ENCODE data around the gene PSMC6.

Gene PSMC6

GRCh38 chr14:52706724-52707706 is at the start of gene PSMC6:
PSMC6 (plus strand) TSS chr14:52707200; CDS start chr14:52707220, 20 bp downstream.
- DNase-seq (ENCODE audit: low read depth, low spot score), result peak; percentile 39
- Histone ChIP-seq H3K4me3 (peak within 1 kb of the TSS; percentile 100), H3K9me3 (ENCODE audit: low read depth, low read length) (no peaks in the 10 kb centered on the region), H3K9ac (ENCODE audit: insufficient read length) (peak within 1 kb of the TSS; percentile 99), H3K36me3 (ENCODE audit: insufficient read depth, low read length) (peaks cover 40% of the 10 kb centered on the region), H3K27ac (peak within 1 kb of the TSS; percentile 85)
- TF ChIP-seq POLR2AphosphoS5 (IDR thresholded peaks at IDR 0.05; ENCODE audit: borderline replicate concordance, low read depth, low read length) (peak; percentile 97), EZH2 (IDR thresholded peaks at IDR 0.05) (no peak)

GRCh38 chr14:52660325-52660724 is 46.7 kb upstream of the PSMC6 start:
- TF ChIP-seq EZH2 (IDR thresholded peaks at IDR 0.05) (no peak), FOXP2 (optimal IDR thresholded peaks at IDR 0.05; ENCODE audit: control extremely low read depth, extremely low read length, insufficient read depth) (no peak), POLR2AphosphoS5 (IDR thresholded peaks at IDR 0.05; ENCODE audit: borderline replicate concordance, low read depth, low read length) (no peak)
- no peak overlapping the region for H3K27ac ChIP-seq
- H3K36me3 ChIP-seq (ENCODE audit: insufficient read depth, low read length), result peaks cover 14% of the 10 kb centered on the region
- no peak for DNase-seq (ENCODE audit: low read depth, low spot score)
- H3K4me3 ChIP-seq, result no peak overlapping the region
- H3K9ac ChIP-seq (ENCODE audit: insufficient read length), result no peak overlapping the region
- no peaks in the 10 kb centered on the region for H3K9me3 ChIP-seq (ENCODE audit: low read depth, low read length)

GRCh38 chr14:52660832-52661231 is 46.2 kb upstream of the PSMC6 start:
- H3K36me3 ChIP-seq (ENCODE audit: insufficient read depth, low read length), result peaks cover 17% of the 10 kb centered on the region
- no peak overlapping the region for H3K9ac ChIP-seq (ENCODE audit: insufficient read length)
- no peaks in the 10 kb centered on the region for H3K9me3 ChIP-seq (ENCODE audit: low read depth, low read length)
- TF ChIP-seq FOXP2 (optimal IDR thresholded peaks at IDR 0.05; ENCODE audit: control extremely low read depth, extremely low read length, insufficient read depth), result no peak
- TF ChIP-seq POLR2AphosphoS5 (IDR thresholded peaks at IDR 0.05; ENCODE audit: borderline replicate concordance, low read depth, low read length), result no peak
- no peak for TF ChIP-seq EZH2 (IDR thresholded peaks at IDR 0.05)
- H3K27ac ChIP-seq, result no peak overlapping the region
- no peak for DNase-seq (ENCODE audit: low read depth, low spot score)
- no peak overlapping the region for H3K4me3 ChIP-seq

GRCh38 chr14:52661314-52661713 is 45.7 kb upstream of the PSMC6 start:
- no peak for DNase-seq (ENCODE audit: low read depth, low spot score)
- Histone ChIP-seq H3K9ac (ENCODE audit: insufficient read length) (no peak overlapping the region), H3K27ac (no peak overlapping the region), H3K4me3 (no peak overlapping the region), H3K9me3 (ENCODE audit: low read depth, low read length) (no peaks in the 10 kb centered on the region), H3K36me3 (ENCODE audit: insufficient read depth, low read length) (peaks cover 20% of the 10 kb centered on the region)
- no peak for TF ChIP-seq FOXP2 (optimal IDR thresholded peaks at IDR 0.05; ENCODE audit: control extremely low read depth, extremely low read length, insufficient read depth)
- no peak for TF ChIP-seq POLR2AphosphoS5 (IDR thresholded peaks at IDR 0.05; ENCODE audit: borderline replicate concordance, low read depth, low read length)
- no peak for TF ChIP-seq EZH2 (IDR thresholded peaks at IDR 0.05)

- Histone ChIP-seq H3K4me3 (no peak overlapping the region), H3K9ac (ENCODE audit: insufficient read length) (no peak overlapping the region), H3K9me3 (ENCODE audit: low read depth, low read length) (no peaks in the 10 kb centered on the region), H3K27ac (no peak overlapping the region), H3K36me3 (ENCODE audit: insufficient read depth, low read length) (peaks cover 6% of the 10 kb centered on the region; the same call in 1 of the 2 replicates)
- no peak for DNase-seq (ENCODE audit: low read depth, low spot score)
- TF ChIP-seq EZH2 (IDR thresholded peaks at IDR 0.05), result no peak
- TF ChIP-seq POLR2AphosphoS5 (IDR thresholded peaks at IDR 0.05; ENCODE audit: borderline replicate concordance, low read depth, low read length), result no peak
- TF ChIP-seq FOXP2 (optimal IDR thresholded peaks at IDR 0.05; ENCODE audit: control extremely low read depth, extremely low read length, insufficient read depth), result no peak
Observed at GRCh38 chr14:52663850-52664249, 43.1 kb upstream of the PSMC6 start.

- no peak overlapping the region for H3K9ac ChIP-seq (ENCODE audit: insufficient read length)
- no peaks in the 10 kb centered on the region for H3K9me3 ChIP-seq (ENCODE audit: low read depth, low read length)
- no peak for DNase-seq (ENCODE audit: low read depth, low spot score)
- no peak for TF ChIP-seq POLR2AphosphoS5 (IDR thresholded peaks at IDR 0.05; ENCODE audit: borderline replicate concordance, low read depth, low read length)
- TF ChIP-seq FOXP2 (optimal IDR thresholded peaks at IDR 0.05; ENCODE audit: control extremely low read depth, extremely low read length, insufficient read depth), result no peak
- TF ChIP-seq EZH2 (IDR thresholded peaks at IDR 0.05), result no peak
- no peak overlapping the region for H3K4me3 ChIP-seq
- peaks cover 5% of the 10 kb centered on the region; the same call in 1 of the 2 replicates for H3K36me3 ChIP-seq (ENCODE audit: insufficient read depth, low read length)
- H3K27ac ChIP-seq, result no peak overlapping the region
Observed at GRCh38 chr14:52678591-52678990, 28.4 kb upstream of the PSMC6 start.

DNA sequence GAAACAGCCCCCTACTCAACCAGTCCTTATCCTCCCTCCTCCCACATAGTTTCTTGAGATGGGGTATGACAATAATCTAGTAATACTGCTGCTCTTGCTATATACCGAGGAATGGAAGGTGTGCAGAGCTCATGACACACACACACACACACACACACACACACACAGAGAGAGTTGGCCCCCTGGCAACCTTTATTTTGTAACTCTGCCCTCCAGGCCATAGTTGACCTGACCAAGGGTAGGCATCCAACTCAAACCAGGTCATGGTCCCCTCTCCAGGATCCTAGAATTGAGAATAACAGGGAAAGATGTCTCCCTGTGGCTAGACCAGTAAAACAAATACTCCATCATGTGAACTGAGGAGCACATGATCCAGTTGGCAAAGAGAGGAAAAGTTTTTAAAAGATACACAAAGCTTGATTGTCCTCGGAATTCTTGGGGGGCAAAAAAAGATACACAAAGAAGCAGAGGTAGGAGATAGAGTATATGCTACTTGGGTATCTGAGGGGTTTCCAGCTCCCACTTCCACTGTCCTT is 22.9 kb upstream of the PSMC6 start:
- no peak overlapping the region for H3K9ac ChIP-seq (ENCODE audit: insufficient read length)
- H3K27ac ChIP-seq, result no peak overlapping the region
- no peak overlapping the region for H3K4me3 ChIP-seq
- DNase-seq (ENCODE audit: low read depth, low spot score), result no peak
- no peaks in the 10 kb centered on the region for H3K9me3 ChIP-seq (ENCODE audit: low read depth, low read length)
- H3K36me3 ChIP-seq (ENCODE audit: insufficient read depth, low read length), result no peaks in the 10 kb centered on the region; the same call in 1 of the 2 replicates
- no peak for TF ChIP-seq POLR2AphosphoS5 (IDR thresholded peaks at IDR 0.05; ENCODE audit: borderline replicate concordance, low read depth, low read length)
- no peak for TF ChIP-seq FOXP2 (optimal IDR thresholded peaks at IDR 0.05; ENCODE audit: control extremely low read depth, extremely low read length, insufficient read depth)
- no peak for TF ChIP-seq EZH2 (IDR thresholded peaks at IDR 0.05)

GRCh38 chr14:52686176-52686575 is 20.8 kb upstream of the PSMC6 start:
- DNase-seq (ENCODE audit: low read depth, low spot score), result no peak
- H3K9me3 ChIP-seq (ENCODE audit: low read depth, low read length), result no peaks in the 10 kb centered on the region
- H3K27ac ChIP-seq, result no peak overlapping the region
- TF ChIP-seq FOXP2 (optimal IDR thresholded peaks at IDR 0.05; ENCODE audit: control extremely low read depth, extremely low read length, insufficient read depth) (no peak), EZH2 (IDR thresholded peaks at IDR 0.05) (no peak), POLR2AphosphoS5 (IDR thresholded peaks at IDR 0.05; ENCODE audit: borderline replicate concordance, low read depth, low read length) (no peak)
- no peak overlapping the region for H3K4me3 ChIP-seq
- no peak overlapping the region for H3K9ac ChIP-seq (ENCODE audit: insufficient read length)
- H3K36me3 ChIP-seq (ENCODE audit: insufficient read depth, low read length), result no peaks in the 10 kb centered on the region; the same call in 1 of the 2 replicates
